B cell (primary cell): ENCODE results near the gene PHOSPHO2. TPM values are rescaled to one million over a fixed set of nuclear protein-coding genes. Genes with fewer than 3 reads are reported as not detected.

Experiments used
- ATAC-seq: fragments of 200-7000 bp; cut with Tn5 transposase; one replicate; pipeline ENCODE4 v1.10.0; 2021; ENCODE audit warnings: low read depth, mild to moderate bottlenecking, moderate number of reproducible peaks, moderate library complexity
- CTCF ChIA-PET: fragments of 350-600 bp; sonication (Branson Sonifier 250); formaldehyde crosslinking; loops from one replicate; lab custom pipeline; 2021; ENCODE audit warnings: antibody characterized with exemption, inconsistent platforms; lab: Charles Lee
- POLR2A ChIA-PET: fragments of 350-600 bp; sonication (Branson Sonifier 250); formaldehyde crosslinking; loops from one replicate; lab custom pipeline; 2021; ENCODE audit warnings: antibody characterized with exemption; lab: Charles Lee
- DNase-seq: peaks from one replicate; pipeline ENCODE4 v3.0.0; 2013
- H2AFZ ChIP-seq: 2 replicates; pipeline ENCODE4 v1.6.1; 2012; ENCODE audit warnings: mild to moderate bottlenecking, low read depth, low read length; ENCODE audit not compliant: insufficient read depth, poor library complexity, severe bottlenecking
- H3K27ac ChIP-seq, 2 donors: 1 replicate in 1 of 2; 2 replicates in 1 of 2; pipeline ENCODE4 v1.5.1; 2012 to 2013; ENCODE audit warnings: low read length in 2 of 2, mild to moderate bottlenecking in 2 of 2, moderate library complexity in 1 of 2
- H3K27me3 ChIP-seq, 4 experiments: fragments of 200-600 bp in 1 of 4; sonication (generic) in 1 of 4; replicated peaks in 1 of 4; 1 replicate in 2 of 4; 2 replicates in 2 of 4; pipeline versions ENCODE4 v1.6.1 to v1.7.0; 2013 to 2016; ENCODE audit warnings: low read length in 3 of 4, mild to moderate bottlenecking in 2 of 4, mixed read lengths in 1 of 4, moderate library complexity in 1 of 4; ENCODE audit not compliant: insufficient read depth in 4 of 4, control insufficient read depth in 3 of 4; ENCODE audit errors: control extremely low read depth in 1 of 4
- H3K36me3 ChIP-seq, 2 experiments: replicated peaks in 1 of 2; 1 replicate in 1 of 2; 2 replicates in 1 of 2; pipeline versions ENCODE4 v1.6.1 to v1.7.1; 2013; ENCODE audit warnings: low read length in 1 of 2; ENCODE audit not compliant: insufficient read depth in 2 of 2, control insufficient read depth in 1 of 2; ENCODE audit errors: control extremely low read depth in 1 of 2, extremely low read depth in 1 of 2
- H3K4me1 ChIP-seq, 2 donors: fragments of 200-600 bp in 1 of 2; sonication (generic) in 1 of 2; 1 replicate in 1 of 2; 2 replicates in 1 of 2; pipeline versions ENCODE4 v1.5.1 to v1.6.1; 2013 to 2017; ENCODE audit warnings: low read length in 2 of 2; ENCODE audit not compliant: control insufficient read depth in 2 of 2, insufficient read depth in 2 of 2
- H3K4me2 ChIP-seq: replicated peaks from 2 replicates; pipeline ENCODE3; 2012; ENCODE audit warnings: mild to moderate bottlenecking, low read depth, low read length; ENCODE audit not compliant: poor library complexity, severe bottlenecking
- H3K4me3 ChIP-seq, 5 experiments: fragments of 200-600 bp in 1 of 5; sonication (generic) in 1 of 5; 1 replicate in 3 of 5; 2 replicates in 2 of 5; pipeline versions ENCODE4 v1.5.1 to v1.7.0; 2011 to 2016; ENCODE audit warnings: low read length in 4 of 5, mild to moderate bottlenecking in 4 of 5, low read depth in 2 of 5, control low read depth in 1 of 5, moderate library complexity in 1 of 5; ENCODE audit not compliant: insufficient read depth in 1 of 5; ENCODE audit errors: control extremely low read depth in 1 of 5, extremely low read depth in 1 of 5
- H3K79me2 ChIP-seq: fragments of 200-600 bp; sonication (generic); one replicate; pipeline ENCODE4 v1.6.0; 2016; ENCODE audit warnings: low read length; ENCODE audit not compliant: control insufficient read depth, insufficient read depth
- H3K9ac ChIP-seq: fragments of 200-600 bp; sonication (generic); 2 replicates; pipeline ENCODE4 v1.6.1; 2017; ENCODE audit warnings: mild to moderate bottlenecking, low read length, moderate library complexity
- H3K9me3 ChIP-seq, 3 donors: one replicate each; pipeline versions ENCODE4 v1.6.1 to v1.7.1; 2013; ENCODE audit warnings: low read length in 2 of 3; ENCODE audit not compliant: control insufficient read depth in 2 of 3, insufficient read depth in 1 of 3; ENCODE audit errors: control extremely low read depth in 1 of 3
- H4K20me1 ChIP-seq: 2 replicates; pipeline ENCODE4 v1.6.0; 2012; ENCODE audit warnings: mild to moderate bottlenecking, low read length; ENCODE audit not compliant: insufficient read depth, control insufficient read depth, poor library complexity, severe bottlenecking
- H3K27ac Mint-ChIP-seq: one replicate; pipeline ENCODE4 v1.8.0; 2021; ENCODE audit warnings: mixed read lengths
- H3K27me3 Mint-ChIP-seq: one replicate; pipeline ENCODE4 v1.8.0; 2021; ENCODE audit warnings: mixed read lengths
- H3K4me1 Mint-ChIP-seq: one replicate; pipeline ENCODE4 v1.8.0; 2021; ENCODE audit warnings: mixed read lengths
- H3K4me3 Mint-ChIP-seq: one replicate; pipeline ENCODE4 v1.8.0; 2021; ENCODE audit warnings: mixed read lengths
- H3K9me3 Mint-ChIP-seq: one replicate; pipeline ENCODE4 v1.8.0; 2022; ENCODE audit warnings: mixed read lengths; ENCODE audit not compliant: insufficient read depth
- CTCF ChIP-seq: fragments of 200-600 bp; IDR thresholded peaks from one replicate; pipeline ENCODE4 v1.8.0; 2022; ENCODE audit warnings: antibody characterized with exemption, mild to moderate bottlenecking
- EZH2 ChIP-seq: IDR thresholded peaks from 2 replicates; pipeline ENCODE4 v1.6.1; 2012; ENCODE audit warnings: borderline replicate concordance, low read depth, mild to moderate bottlenecking, moderate library complexity, low read length; ENCODE audit not compliant: insufficient read depth, poor library complexity, severe bottlenecking
- WGBS: methylation state at CpG from one replicate; pipeline ENCODE4 v1.1.5; 2013; ENCODE audit warnings: missing lambda C conversion rate; ENCODE audit not compliant: insufficient coverage; 5-methylcytosine and 5-hydroxymethylcytosine counted together
- intact Hi-C: fragments of 100-400 bp; cut with micrococcal nuclease; formaldehyde crosslinking; loops from one replicate; pipeline ENCODE4 v1.10.0; 2022
- polyA plus RNA-seq: library from polyadenylated mRNA; depleted of rRNA; stranded (reverse); fragments of >200 nt; gene quantifications from 2 replicates; pipeline ENCODE4 v1.2.3, GENCODE V29; 2012
- total RNA-seq, 2 donors: library from RNA; stranded (reverse); fragments of 120-200 nt in 1 of 2; gene quantifications; 1 replicate in 1 of 2; 2 replicates in 1 of 2; pipeline versions ENCODE4 v1.2.3 to v1.2.4, GENCODE V29; 2013 to 2022

The PHOSPHO2 gene
- total and polyA plus RNA-seq, 2 donors (not counting 1 experiment from before 2014, with no cell fraction given): 1.5 to 8.4 TPM

- H3K27me3 Mint-ChIP-seq: peaks cover 10% of the 10 kb centered on the region
- TF ChIP-seq CTCF (no peak), EZH2 (no peak)
- peaks cover 9% of the 10 kb centered on the region for H3K4me1 Mint-ChIP-seq
- ATAC-seq (no peak), DNase-seq (no peak)
- Histone ChIP-seq H2AFZ (no peak overlapping the region), H4K20me1 (no peaks in the 10 kb centered on the region), H3K9ac (no peak overlapping the region), H3K79me2 (no peaks in the 10 kb centered on the region), H3K9me3 (no peaks in the 10 kb centered on the region), H3K27me3 (peaks cover 0 to 15% (median 9%) of the 10 kb centered on the region in 4 experiments), H3K36me3 (no peaks in the 10 kb centered on the region), H3K4me1 (peaks cover 4 to 6% of the 10 kb centered on the region in 2 donors), H3K27ac (no peak overlapping the region), H3K4me2 (no peak overlapping the region), H3K4me3 (no peak overlapping the region)
- intact Hi-C loops: no loop called here
- POLR2A ChIA-PET: no interaction called here
- CTCF ChIA-PET: no interaction called here
- no peak overlapping the region for H3K4me3 Mint-ChIP-seq
- H3K27ac Mint-ChIP-seq: no peak overlapping the region
- no peaks in the 10 kb centered on the region for H3K9me3 Mint-ChIP-seq
- no CpG with 5 or more reads among the region's 1 CpG for WGBS
Measured at GRCh38 chr2:169739351-169739750, 45.1 kb downstream of the PHOSPHO2 start.

- Mint-ChIP-seq H3K4me1 (peaks cover 4% of the 10 kb centered on the region), H3K9me3 (no peaks in the 10 kb centered on the region), H3K4me3 (no peak overlapping the region), H3K27me3 (no peaks in the 10 kb centered on the region), H3K27ac (no peak overlapping the region)
- Histone ChIP-seq H3K4me2 (no peak overlapping the region), H3K9ac (no peak overlapping the region), H3K36me3 (no peaks in the 10 kb centered on the region), H3K4me1 (no peaks in the 10 kb centered on the region), H4K20me1 (no peaks in the 10 kb centered on the region), H3K27ac (no peak overlapping the region), H3K79me2 (no peaks in the 10 kb centered on the region), H3K4me3 (no peak overlapping the region), H2AFZ (no peak overlapping the region), H3K9me3 (no peaks in the 10 kb centered on the region), H3K27me3 (no peaks in the 10 kb centered on the region)
- POLR2A ChIA-PET: no interaction called here
- CTCF ChIA-PET: no interaction called here
- ATAC-seq (no peak), DNase-seq (no peak)
- no peak for TF ChIP-seq EZH2
- no peak for TF ChIP-seq CTCF
- intact Hi-C loops: no loop called here
- WGBS: 100% methylated on average over 4 of the region's 4 CpGs
Measured at GRCh38 chr2:169743549-169743948, 49.3 kb downstream of the PHOSPHO2 start.
